GM21786 (cell line): Measurements from ENCODE around the gene FAM120B.
"Not testable (repeated sequence)": the region's sequence is repeated elsewhere in the genome, so short reads cannot be mapped to it uniquely, and the experiment has no call there.

Experiments used
- ATAC-seq: cut with Tn5 transposase; IDR thresholded peaks from one replicate; pipeline ENCODE4 v1.9.1; 2021; ENCODE audit not compliant: unreplicated experiment

FAM120B gene

DNA sequence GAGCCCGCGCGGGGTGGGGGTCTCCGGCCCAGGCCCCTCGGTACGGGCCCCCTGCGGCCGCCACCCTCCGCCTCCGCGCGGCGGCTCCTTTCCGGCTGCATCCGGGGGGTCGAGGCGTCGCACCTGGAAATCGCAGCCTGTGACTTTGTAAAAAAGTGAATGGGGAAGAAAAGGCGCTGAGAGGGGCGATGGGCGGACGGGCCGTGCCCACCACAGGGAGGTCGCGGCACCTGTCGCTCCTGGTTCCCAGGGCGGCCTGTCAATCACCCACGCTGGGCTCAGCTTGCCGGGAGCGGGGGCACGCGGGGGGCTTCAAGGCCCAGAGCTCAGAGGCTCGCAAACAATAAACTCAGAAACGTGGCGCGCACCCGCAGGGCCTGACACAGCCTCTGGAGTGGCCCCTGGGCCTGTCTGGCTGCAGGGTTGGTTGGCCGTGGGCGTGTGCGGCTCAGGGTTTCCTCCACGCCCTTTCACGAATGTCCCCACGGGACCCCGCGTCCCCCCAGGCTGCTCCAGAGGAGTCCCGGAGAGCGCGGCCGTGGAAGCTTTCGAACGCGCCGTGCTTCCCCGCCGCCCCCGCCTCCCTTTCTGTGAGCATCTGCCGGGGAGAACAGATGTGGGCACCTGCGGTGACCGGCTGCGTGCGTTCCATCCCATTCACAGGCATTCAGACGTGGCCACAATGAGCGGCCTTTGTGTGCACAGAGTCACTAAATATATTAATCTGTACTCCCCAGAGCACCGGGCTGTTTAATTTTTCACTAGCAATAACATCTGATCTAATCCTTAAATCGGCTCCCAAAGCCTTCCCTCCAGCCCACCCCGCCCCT lies 9.6 kb upstream of the FAM120B start:
- ATAC-seq = no peak

DNA sequence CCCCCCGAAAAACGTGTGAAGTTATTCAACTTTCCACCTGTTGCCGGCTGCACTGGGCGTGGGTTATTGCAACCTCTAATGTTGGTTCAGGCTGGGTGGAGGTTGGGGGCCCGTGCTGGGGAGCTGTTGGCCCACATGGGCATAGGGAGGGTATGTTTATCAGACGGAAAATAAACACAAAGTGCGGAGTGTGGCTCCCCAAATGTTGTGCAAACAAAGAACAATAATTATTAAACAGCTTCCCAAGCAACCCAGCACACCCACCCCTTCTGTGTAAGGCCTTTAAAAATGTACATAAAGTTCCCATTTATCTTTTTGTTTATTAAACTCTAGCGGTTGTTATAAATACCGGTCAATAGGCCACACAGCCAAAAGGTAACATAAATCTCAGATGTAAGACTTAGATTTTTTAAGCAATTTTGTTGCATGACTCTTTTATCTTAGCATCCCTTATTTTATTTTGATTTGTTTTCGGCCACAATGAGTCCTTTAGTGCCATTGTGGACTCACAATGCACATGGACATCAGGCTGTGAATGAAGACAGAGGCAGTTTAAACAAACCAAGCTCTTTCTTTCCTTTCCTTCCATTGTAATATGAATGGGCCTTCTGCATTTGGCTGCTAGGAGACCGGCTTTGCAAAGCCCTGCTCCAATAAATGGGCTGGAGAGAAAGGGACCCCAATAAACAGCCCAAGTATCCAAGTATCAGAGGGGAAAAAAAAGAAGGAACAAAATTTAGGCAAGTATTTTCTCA lies 8.8 kb upstream of the FAM120B start:
- ATAC-seq = no peak

DNA sequence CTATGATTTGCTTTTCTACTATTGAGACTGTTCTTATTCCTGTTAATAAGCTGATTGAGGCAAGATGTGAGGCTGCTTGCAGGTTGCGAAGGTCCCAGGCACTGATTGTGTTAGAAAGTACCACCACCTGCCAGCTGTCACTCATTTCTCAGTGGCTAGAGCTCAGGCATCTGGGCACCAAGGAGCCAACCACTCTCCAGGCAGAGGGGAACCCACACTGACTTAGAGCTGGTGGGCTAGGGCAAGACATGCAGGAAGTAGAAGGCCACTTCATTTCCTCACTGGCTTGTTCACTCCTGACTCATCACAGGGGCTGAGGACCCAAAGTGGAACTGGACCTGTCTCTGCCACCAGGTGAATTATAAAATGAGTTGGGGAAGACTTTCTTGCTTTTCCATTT lies 7.9 kb upstream of the FAM120B start:
- no peak for ATAC-seq

DNA sequence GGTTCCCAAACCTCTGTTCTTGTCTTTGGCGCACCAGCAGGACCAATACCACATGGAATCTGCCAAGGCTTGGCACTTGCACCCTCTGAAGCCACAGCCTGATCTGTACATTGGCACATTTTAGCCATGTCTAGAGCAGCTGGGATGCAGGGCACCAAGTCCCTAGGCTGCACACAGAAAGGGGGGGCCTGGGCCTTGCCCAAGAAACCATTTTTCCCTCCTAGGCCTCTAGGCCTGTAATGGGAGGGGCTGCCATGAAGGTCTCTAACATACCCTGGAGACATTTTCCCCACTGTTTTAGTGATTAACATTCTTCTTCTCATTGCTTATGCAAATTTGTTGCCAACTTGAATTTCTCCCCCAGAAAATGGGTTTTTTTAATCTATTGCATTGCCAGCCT lies 5.4 kb upstream of the FAM120B start:
- ATAC-seq = no peak

DNA sequence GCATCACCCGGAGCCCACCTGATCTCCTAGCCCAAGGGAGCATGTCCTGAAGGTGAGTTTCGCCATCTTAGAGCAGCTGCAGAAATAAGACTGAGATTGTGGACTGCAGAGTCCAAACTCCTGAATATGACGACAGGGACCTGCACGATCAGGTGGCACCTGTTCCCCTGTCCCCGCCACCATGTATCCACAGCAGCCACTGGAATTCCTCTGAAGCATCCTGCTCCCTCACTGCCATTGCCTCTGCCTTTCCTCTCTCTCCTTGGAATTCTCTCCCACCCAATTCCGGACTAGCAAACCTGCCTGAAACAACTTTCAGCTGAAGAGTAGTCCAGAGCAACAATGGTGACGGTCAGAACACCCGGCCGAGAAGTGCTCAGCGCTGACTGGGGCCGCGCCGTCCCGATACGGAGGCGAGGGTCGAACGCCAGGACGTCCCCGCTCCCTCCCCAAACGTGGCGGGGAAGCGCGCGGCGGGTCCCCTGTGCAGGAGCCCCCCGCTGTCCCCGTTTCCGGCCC lies 694 bp upstream of the FAM120B start:
- ATAC-seq = no peak

DNA sequence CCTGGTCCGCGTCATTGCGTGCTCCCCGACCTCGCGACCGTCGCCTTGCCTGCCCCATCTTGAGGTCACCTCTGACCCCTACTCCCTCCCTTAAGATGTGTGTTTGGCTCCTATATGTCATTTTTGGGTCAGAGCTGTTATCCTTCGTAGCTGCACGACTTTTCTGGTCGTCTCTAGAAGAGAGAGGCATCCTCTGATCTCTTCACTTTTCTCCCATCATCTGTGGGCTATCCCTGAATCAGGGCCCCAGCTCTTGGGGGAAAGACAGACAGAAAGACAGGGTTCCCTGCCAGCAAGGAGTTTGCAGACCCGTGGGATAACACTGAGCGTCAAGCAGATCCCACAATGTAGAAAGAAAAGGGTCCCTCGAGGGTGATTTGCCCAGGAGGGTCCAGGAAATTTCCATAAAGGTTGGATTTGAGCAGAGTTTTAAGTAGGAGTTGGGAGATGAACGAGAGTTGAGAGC lies 555 bp downstream of the FAM120B start:
- no peak for ATAC-seq

DNA sequence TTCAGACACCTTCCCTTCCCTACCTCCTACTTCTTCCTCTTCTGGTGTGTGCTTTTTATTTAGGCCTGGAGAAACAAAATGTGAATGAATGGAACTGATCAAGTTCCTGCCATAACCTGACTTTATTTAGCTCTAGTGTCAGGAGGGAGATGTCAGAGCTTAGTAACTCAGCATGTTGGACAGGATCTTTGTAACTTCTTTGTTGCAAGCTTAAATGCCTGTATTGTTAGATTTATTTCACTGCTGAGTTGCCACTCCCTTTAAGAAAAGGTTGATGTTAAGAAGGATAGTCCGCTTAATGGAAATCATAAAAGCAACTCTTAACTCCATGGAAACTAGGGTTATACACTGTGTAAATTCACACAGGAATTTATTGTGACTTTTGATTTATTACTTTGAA lies 2.2 kb downstream of the FAM120B start:
- no peak for ATAC-seq

DNA sequence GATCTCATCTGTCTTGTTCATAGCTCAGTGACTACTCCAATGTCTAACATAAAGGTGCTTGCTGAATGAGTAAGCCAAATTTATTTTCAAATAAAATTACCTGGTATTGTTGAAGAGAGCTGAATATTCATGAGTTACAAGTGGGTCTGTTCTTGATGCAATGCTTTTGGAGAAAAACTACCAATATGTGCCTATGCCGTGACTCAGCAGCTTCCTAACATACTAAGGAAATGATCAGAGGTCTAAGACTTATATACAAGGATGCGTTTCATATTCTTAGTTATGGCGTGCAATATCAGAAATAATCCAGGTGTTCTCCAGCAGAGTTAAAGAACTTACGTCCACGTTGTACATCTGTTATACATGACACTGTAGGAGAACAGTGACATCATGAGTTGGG lies 5.1 kb downstream of the FAM120B start:
- no peak for ATAC-seq

- ATAC-seq = no peak
Measured at GRCh38 chr6:170312876-170313275, 6.3 kb downstream of the FAM120B start.

GRCh38 chr6:170313716-170314295 lies 7.2 kb downstream of the FAM120B start:
- ATAC-seq = no peak

DNA sequence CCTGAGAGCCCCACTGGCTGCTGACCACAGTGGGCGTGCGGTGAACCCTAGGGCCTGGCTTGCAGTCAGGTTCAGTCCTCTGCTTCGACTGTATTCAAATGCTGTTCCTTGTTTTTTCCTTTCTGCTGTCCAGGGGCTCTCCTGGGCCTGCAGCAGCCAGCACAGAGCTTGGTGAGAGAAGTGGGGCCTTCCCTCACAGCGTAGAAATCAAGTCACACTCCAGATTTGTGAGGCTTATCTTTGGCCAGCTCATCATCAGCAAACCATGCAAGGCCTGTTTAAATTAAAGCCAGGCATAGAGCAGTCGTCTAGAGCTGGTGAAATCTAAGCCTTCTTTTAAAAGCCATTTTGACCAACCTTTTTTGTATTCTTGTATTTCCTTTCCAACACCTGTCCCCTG lies 8.4 kb downstream of the FAM120B start:
- ATAC-seq = no peak

DNA sequence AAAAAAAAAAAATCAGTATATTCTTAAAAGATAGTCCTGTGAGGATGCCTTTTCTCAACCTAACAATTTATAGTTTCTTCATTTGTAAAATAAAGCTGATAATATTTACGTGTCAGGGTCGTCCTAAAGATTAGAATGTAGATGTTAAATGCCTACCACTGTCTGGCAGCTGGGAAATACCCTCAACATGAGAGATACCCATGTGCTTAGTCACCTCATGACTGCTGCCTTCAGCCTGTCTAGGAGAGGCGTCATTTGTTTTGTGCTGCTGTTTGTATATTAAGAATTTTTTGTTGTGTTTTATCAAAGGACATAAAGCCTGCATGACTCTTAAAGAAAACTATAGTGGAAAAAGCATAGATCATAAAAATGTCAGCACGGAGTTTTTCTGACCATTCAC lies 9.5 kb downstream of the FAM120B start:
- no peak for ATAC-seq

GRCh38 chr6:170317076-170317475 lies 10.5 kb downstream of the FAM120B start:
- no peak for ATAC-seq

GRCh38 chr6:170317718-170318117 lies 11.2 kb downstream of the FAM120B start:
- ATAC-seq = no peak

DNA sequence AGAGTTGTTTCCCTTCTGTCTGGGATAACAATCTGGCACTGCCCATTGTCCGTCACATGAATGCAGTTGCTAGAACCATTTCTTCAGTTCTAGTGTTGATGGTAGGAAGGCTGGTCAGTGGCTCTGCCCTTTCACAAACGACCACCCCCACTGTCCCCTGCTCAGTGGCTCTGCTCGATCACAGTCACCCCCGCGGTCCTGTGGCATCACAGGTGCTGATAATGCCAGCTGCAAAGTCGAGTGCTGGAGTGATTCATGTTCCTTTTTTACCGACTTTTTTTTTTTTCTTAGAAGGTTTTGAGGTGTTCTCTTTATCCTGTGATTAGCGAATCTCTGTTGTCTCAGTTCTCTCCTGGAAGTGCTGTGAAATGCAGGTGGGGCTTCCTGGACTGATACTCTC lies 22.8 kb downstream of the FAM120B start:
- no peak for ATAC-seq

DNA sequence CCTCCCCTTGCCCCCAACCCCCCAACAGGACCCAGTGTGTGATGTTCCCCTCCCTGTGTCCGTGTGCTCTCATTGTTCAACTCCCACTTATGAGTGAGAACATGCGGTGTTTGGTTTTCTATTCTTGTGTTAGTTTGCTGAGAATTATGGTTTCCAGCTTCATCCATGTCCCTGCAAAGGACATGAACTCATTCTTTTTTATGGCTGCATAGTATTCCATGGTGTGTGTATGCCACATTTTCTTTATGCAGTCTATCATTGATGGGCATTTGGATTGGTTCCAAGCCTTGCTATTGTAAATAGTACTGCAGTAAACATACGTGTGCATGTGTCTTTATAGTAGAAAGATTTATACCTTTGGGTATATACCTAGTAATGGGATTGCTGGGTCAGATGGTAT lies 28.6 kb downstream of the FAM120B start:
- ATAC-seq = not testable (repeated sequence)

DNA sequence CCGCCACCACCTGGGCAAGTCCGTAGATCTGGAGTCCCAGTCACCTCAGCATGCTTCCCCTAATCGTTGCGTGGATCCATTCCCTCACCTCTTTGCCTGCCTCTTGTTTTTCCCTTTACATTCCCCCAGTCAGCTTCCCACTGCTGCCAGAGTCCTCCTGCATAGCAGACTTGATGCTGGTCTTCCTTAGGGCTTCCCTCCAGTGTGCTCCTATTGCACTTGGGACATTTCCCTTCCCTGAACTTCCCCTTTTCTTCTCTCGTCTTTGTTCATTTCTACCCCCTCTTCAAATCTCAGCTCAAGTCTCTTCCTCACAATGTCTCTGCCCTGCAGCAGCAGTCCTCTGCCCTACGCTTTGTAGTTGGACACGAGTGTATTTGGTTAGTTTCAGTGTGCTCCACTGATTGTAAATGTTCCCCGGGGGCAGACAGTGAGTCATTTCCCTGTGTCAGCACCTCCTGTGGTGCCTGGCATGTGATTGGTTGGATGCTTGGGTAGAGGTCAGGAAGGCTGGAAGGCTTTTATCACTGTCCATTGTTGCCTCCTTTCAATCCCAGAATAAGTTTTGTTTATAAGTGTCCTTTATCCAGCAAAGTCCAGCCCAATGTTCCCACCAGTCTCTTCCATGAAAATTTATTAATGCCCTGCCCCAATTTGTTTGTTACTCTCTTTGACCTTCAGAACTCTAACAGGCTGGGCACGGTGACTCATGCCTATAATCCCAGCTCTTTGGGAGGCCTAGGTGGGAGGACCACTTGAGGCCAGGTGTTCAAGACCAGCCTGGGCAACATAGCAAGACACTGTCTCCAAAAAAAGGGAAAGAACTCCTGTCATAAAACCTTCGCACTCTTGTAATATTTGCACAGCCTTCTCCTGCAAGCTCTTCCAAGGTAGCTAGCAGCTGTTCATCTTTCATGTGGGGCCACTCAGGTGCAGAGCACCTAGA lies 38.3 kb downstream of the FAM120B start:
- ATAC-seq = peak; percentile 47

- no peak for ATAC-seq
Measured at GRCh38 chr6:170345662-170346061, 39.1 kb downstream of the FAM120B start.

DNA sequence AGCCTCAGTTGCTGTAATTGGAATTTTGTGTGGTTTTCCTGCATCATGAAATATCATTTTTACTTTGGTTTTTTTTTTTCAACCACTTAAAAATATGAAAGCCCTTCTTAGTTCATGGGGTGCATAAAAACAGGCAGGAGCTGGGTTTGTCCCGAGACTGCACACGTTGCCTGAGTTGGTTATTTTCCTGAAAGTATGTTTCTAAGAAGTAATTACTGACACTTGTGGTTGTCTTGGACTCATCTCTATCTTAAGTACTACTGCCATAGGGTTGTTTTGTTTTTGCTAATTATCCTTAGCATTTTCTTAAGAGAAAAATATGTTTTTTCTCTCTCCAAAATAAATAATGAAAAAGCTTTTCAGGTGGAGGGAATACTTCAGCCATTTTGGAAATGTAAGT lies 40.1 kb downstream of the FAM120B start:
- ATAC-seq = no peak

- peak; percentile 76 for ATAC-seq
Measured at GRCh38 chr6:170347091-170347490, 40.5 kb downstream of the FAM120B start.

DNA sequence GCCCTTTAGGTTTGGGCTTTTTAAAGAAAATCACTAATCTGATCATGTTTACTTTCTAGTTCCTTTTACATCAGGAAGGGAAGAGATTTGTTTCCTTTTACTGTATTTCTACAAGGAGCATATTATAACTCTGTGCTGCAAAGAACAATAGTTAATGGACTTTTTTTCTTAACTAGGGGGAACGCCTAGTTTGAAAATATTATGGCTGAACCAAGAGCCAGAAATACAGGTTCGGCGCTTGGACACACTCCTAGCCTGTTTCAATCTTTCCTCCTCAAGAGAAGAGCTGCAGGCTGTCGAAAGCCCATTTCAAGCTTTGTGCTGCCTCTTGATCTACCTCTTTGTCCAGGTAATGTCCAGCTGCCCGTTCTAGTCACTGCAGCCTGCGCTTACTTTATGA lies 41.4 kb downstream of the FAM120B start:
- ATAC-seq = no peak
